Epidermal melanocyte (primary cell): Measurements from ENCODE around the gene OIT3.

Experiments used
- DNase-seq: peaks from one replicate; pipeline ENCODE4 v3.0.0; 2011; ENCODE audit warnings: low spot score; ENCODE audit not compliant: insufficient read length

The OIT3 gene

GRCh38 chr10:72951760-72952159, 58.2 kb downstream of the OIT3 start:
- no peak for DNase-seq

- DNase-seq = no peak
Observed at GRCh38 chr10:72952189-72952588, 58.6 kb downstream of the OIT3 start.

GRCh38 chr10:72952642-72953158, 59.2 kb downstream of the OIT3 start:
- no peak for DNase-seq

- DNase-seq = no peak
Observed at GRCh38 chr10:72953687-72954086, 60.1 kb downstream of the OIT3 start.

- DNase-seq = no peak
Observed at GRCh38 chr10:72954230-72954595, 60.7 kb downstream of the OIT3 start.

- DNase-seq = no peak
Observed at GRCh38 chr10:72954596-72955554, 61.3 kb downstream of the OIT3 start, which contains the start of gene PLA2G12B. PLA2G12B (minus strand) TSS chr10:72954806; CDS start chr10:72954685, 121 bp downstream.

GRCh38 chr10:72956001-72956400, 62.5 kb downstream of the OIT3 start:
- DNase-seq = no peak

- DNase-seq = no peak
Observed at GRCh38 chr10:72976886-72977285, 83.3 kb downstream of the OIT3 start.

GRCh38 chr10:72979709-72980108, 86.2 kb downstream of the OIT3 start:
- no peak for DNase-seq

GRCh38 chr10:72980348-72980747, 86.8 kb downstream of the OIT3 start:
- DNase-seq = no peak

GRCh38 chr10:72981028-72981881, 87.7 kb downstream of the OIT3 start:
- DNase-seq = no peak

- no peak for DNase-seq
Observed at GRCh38 chr10:72981882-72982529, 88.5 kb downstream of the OIT3 start.
